ENCODE results near the gene NUDT9.
"Not testable (repeated sequence)": the region's sequence is repeated elsewhere in the genome, so short reads cannot be mapped to it uniquely, and the experiment has no call there.

The NUDT9 gene

GRCh38 chr4:87422104-87423052, at the start of gene NUDT9:
NUDT9 (plus strand) TSS chr4:87422573; CDS start chr4:87422906, 333 bp downstream.
- Mint-ChIP-seq H3K4me3 (peak within 1 kb of the TSS; percentile 97 to 99), H3K27me3 (no peaks in the 10 kb centered on the region), H3K36me3 (peaks cover 0 to 2% of the 10 kb centered on the region in 2 donors), H3K27ac (peak within 1 kb of the TSS; percentile 96), H3K4me1 (peaks cover 5 to 26% of the 10 kb centered on the region in 2 donors), H3K9me3 (no peaks in the 10 kb centered on the region)
- peak; percentile 87 for DNase-seq
- ATAC-seq (replicated peaks) = peak; percentile 92 to 93

- Mint-ChIP-seq H3K36me3 (peaks cover 11 to 13% of the 10 kb centered on the region in 2 donors), H3K9me3 (no peaks in the 10 kb centered on the region), H3K4me3 (no peak overlapping the region), H3K4me1 (peaks cover 0 to 2% of the 10 kb centered on the region in 2 donors), H3K27me3 (no peaks in the 10 kb centered on the region), H3K27ac (no peak overlapping the region)
- no peak for DNase-seq
- peak; percentile 36 to 55 for ATAC-seq (replicated peaks)
These were observed 46.6 kb upstream of the NUDT9 start for GRCh38 chr4:87375719-87376291.

DNA sequence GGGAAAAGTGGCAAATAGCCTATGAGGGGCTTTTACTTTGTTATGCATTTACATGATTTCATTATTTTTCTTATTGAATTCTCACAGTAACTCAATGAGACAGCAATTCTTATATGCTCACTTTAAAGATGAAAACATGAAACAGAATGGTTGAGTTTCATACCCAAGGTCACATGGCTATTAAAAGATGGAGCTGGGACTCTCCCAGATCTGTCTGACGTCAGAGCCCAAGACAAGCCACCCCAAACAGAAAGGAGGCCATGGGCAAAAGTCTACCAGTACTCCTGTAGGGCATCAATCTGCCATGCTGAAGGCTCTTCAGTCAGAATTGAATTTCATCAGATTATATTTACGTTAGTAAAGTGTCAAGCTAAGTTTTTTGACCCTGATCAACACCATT, 44.6 kb upstream of the NUDT9 start:
- DNase-seq (no peak), ATAC-seq (replicated peaks) (no peak)
- no peak overlapping the region for H3K4me3 Mint-ChIP-seq
- no peaks in the 10 kb centered on the region for H3K9me3 Mint-ChIP-seq
- H3K4me1 Mint-ChIP-seq = peaks cover 2% of the 10 kb centered on the region in 2 donors
- H3K36me3 Mint-ChIP-seq = peaks cover 8 to 9% of the 10 kb centered on the region in 2 donors
- peak overlapping the region; percentile 25 for H3K27ac Mint-ChIP-seq
- no peaks in the 10 kb centered on the region for H3K27me3 Mint-ChIP-seq

DNA sequence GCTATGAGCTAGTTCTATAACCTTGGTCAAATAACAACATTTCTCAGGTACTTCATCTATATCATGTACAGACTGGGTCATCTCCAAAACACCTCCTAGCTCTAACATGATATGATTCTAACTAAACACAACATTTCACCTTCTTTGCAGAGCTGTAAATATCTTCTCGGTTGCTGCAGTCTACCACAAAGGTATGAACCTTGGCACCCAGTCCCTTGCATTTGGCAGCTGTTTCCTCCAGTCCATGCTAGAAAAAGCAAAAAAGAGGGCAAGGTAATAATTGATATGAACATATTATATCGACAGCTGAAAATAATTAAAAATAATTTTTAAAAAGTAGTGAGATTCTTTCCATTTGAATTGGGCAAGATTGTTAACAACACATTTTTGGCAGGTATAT, 40.3 kb upstream of the NUDT9 start:
- no peak for ATAC-seq (replicated peaks)
- H3K27me3 Mint-ChIP-seq = no peaks in the 10 kb centered on the region

DNA sequence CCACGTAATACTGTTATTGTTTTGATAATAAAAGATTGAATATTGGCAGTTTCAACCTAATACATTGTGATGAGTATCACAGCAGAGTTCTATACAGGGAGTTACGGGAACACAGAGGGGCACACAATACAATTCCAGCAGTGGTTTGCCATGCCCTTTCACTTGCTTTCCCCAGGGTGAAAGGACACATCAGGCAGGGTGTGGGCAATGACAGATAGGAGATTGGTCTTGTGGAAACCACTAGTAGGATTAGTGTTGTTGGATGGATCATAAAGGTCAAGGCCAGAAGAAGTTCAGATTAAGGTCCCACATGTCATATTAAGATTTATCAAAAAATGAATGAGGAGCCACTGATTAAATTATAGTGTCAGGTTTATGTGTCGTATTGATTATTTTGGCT, 39.4 kb upstream of the NUDT9 start:
- Mint-ChIP-seq H3K9me3 (peaks cover 2 to 3% of the 10 kb centered on the region in 2 donors), H3K27ac (peak overlapping the region; percentile 0), H3K27me3 (no peaks in the 10 kb centered on the region), H3K4me3 (no peak overlapping the region), H3K4me1 (peaks cover 19 to 33% of the 10 kb centered on the region in 2 donors), H3K36me3 (peaks cover 16 to 31% of the 10 kb centered on the region in 2 donors)
- no peak for ATAC-seq (replicated peaks)
- DNase-seq = no peak

More for the DNA sequence above, 40.3 kb upstream of the NUDT9 start:
- Mint-ChIP-seq H3K27ac (no peak overlapping the region), H3K36me3 (peaks cover 12 to 23% of the 10 kb centered on the region in 2 donors), H3K4me3 (no peak overlapping the region), H3K4me1 (peaks cover 13 to 25% of the 10 kb centered on the region in 2 donors), H3K9me3 (no peaks in the 10 kb centered on the region)
- DNase-seq = no peak

- H3K9me3 Mint-ChIP-seq = not testable (repeated sequence)
These were observed 37.8 kb upstream of the NUDT9 start for GRCh38 chr4:87384466-87385132.

DNA sequence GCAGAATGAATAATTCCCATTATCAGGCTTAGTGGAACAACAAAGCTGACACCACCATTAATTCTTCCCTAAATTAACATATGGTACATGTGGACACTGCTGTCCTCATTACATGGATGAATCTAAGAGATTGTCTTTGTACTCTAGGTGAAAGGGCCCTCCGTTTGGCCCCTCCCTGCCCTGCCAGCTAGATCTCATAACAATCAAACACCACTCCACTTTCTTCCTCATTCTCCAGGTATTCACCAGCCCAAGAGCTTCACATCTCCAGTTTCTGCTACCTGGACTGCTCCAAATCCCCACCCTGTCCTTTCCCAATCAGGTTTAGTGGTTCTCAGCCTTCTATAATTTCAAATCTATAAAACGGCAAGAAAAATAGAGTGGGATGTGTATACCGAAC, 35.1 kb upstream of the NUDT9 start:
- peaks cover 33 to 57% of the 10 kb centered on the region in 2 donors for H3K4me1 Mint-ChIP-seq
- no peak overlapping the region for H3K4me3 Mint-ChIP-seq
- H3K27me3 Mint-ChIP-seq = no peaks in the 10 kb centered on the region
- peaks cover 16 to 34% of the 10 kb centered on the region in 2 donors for H3K36me3 Mint-ChIP-seq
- H3K9me3 Mint-ChIP-seq = peaks cover 3 to 7% of the 10 kb centered on the region in 2 donors
- DNase-seq = no peak
- peak overlapping the region; percentile 25 for H3K27ac Mint-ChIP-seq
- ATAC-seq (replicated peaks) = no peak

More at GRCh38 chr4:87384466-87385132, 37.8 kb upstream of the NUDT9 start:
- not testable (repeated sequence) for H3K4me3 Mint-ChIP-seq; H3K27me3 Mint-ChIP-seq; H3K27ac Mint-ChIP-seq; ATAC-seq (replicated peaks); DNase-seq
- Mint-ChIP-seq H3K36me3 (peaks cover 20 to 39% of the 10 kb centered on the region in 2 donors), H3K4me1 (peaks cover 29 to 48% of the 10 kb centered on the region in 2 donors)

- Mint-ChIP-seq H3K4me1 (peaks cover 29 to 45% of the 10 kb centered on the region in 2 donors), H3K27ac (peak overlapping the region; percentile 42), H3K9me3 (peaks cover 3 to 7% of the 10 kb centered on the region in 2 donors), H3K36me3 (peaks cover 16 to 30% of the 10 kb centered on the region in 2 donors), H3K4me3 (peak overlapping the region in 1 of 2 donors; percentile 94), H3K27me3 (no peaks in the 10 kb centered on the region)
- DNase-seq = no peak
- ATAC-seq (replicated peaks) = no peak
These were observed 33.5 kb upstream of the NUDT9 start for GRCh38 chr4:87388901-87389300.

- Mint-ChIP-seq H3K36me3 (peaks cover 13 to 25% of the 10 kb centered on the region in 2 donors), H3K4me1 (peaks cover 26 to 40% of the 10 kb centered on the region in 2 donors), H3K4me3 (peak overlapping the region; percentile 91 to 94), H3K27ac (peak overlapping the region; percentile 56)
- not testable (repeated sequence) for H3K27me3 Mint-ChIP-seq; ATAC-seq (replicated peaks); DNase-seq; H3K9me3 Mint-ChIP-seq
These were observed 32.3 kb upstream of the NUDT9 start for GRCh38 chr4:87390055-87390454.

- peak overlapping the region; percentile 93 for H3K27ac Mint-ChIP-seq
- peak overlapping the region; percentile 91 to 94 for H3K4me3 Mint-ChIP-seq
- peaks cover 11 to 21% of the 10 kb centered on the region in 2 donors for H3K36me3 Mint-ChIP-seq
- ATAC-seq (replicated peaks) (peak; percentile 23 to 25), DNase-seq (no peak)
- no peaks in the 10 kb centered on the region for H3K27me3 Mint-ChIP-seq
- peaks cover 23 to 36% of the 10 kb centered on the region in 2 donors for H3K4me1 Mint-ChIP-seq
- H3K9me3 Mint-ChIP-seq = peaks cover 3 to 7% of the 10 kb centered on the region in 2 donors
These were observed 31.9 kb upstream of the NUDT9 start for GRCh38 chr4:87390551-87390890.

GRCh38 chr4:87390891-87391575, 31.3 kb upstream of the NUDT9 start, which contains the start of gene HSD17B11:
HSD17B11 (minus strand) TSS chr4:87391188; CDS start chr4:87391070, 118 bp downstream.
- Mint-ChIP-seq H3K36me3 (peaks cover 10 to 21% of the 10 kb centered on the region in 2 donors), H3K4me1 (peaks cover 22 to 36% of the 10 kb centered on the region in 2 donors), H3K27ac (peak within 1 kb of the TSS; percentile 93), H3K27me3 (no peaks in the 10 kb centered on the region), H3K9me3 (peaks cover 3 to 7% of the 10 kb centered on the region in 2 donors), H3K4me3 (peak within 1 kb of the TSS; percentile 91 to 94)
- peak; percentile 85 for DNase-seq
- peak; percentile 99 for ATAC-seq (replicated peaks)

- Mint-ChIP-seq H3K4me1 (peaks cover 22 to 36% of the 10 kb centered on the region in 2 donors), H3K9me3 (peaks cover 3 to 7% of the 10 kb centered on the region in 2 donors), H3K27me3 (no peaks in the 10 kb centered on the region), H3K4me3 (peak overlapping the region; percentile 91 to 94), H3K27ac (peak overlapping the region; percentile 93), H3K36me3 (peaks cover 9 to 21% of the 10 kb centered on the region in 2 donors)
- DNase-seq = no peak
- ATAC-seq (replicated peaks) = peak; percentile 9 to 21
These were observed 30.8 kb upstream of the NUDT9 start for GRCh38 chr4:87391576-87392054.

GRCh38 chr4:87392183-87392582, 30.2 kb upstream of the NUDT9 start:
- Mint-ChIP-seq H3K27me3 (no peaks in the 10 kb centered on the region), H3K4me1 (peaks cover 19 to 31% of the 10 kb centered on the region in 2 donors), H3K4me3 (no peak overlapping the region), H3K36me3 (peaks cover 9 to 15% of the 10 kb centered on the region in 2 donors), H3K9me3 (peaks cover 3 to 7% of the 10 kb centered on the region in 2 donors), H3K27ac (no peak overlapping the region)
- no peak for ATAC-seq (replicated peaks)
- DNase-seq = no peak
